ENCODE data around the gene SUPT3H. TPM values are rescaled to one million over a fixed set of nuclear protein-coding genes. Genes with fewer than 3 reads are reported as not detected.
"Not testable (repeated sequence)": the region's sequence is repeated elsewhere in the genome, so short reads cannot be mapped to it uniquely, and the experiment has no call there.

Gene SUPT3H
- total RNA-seq, 4 donors from 2014 or later, result 0.80 to 12.7 (median 3.0) TPM

GRCh38 chr6:45044510-45045252, 333.1 kb downstream of the SUPT3H start:
- in situ Hi-C loops (cut with MboI; ENCODE audit: low pct_ligation_motif_present in 1 of 4, low pct_unique_long_range_greater_than_20kb in 1 of 4, low sequenced_read_pairs in 3 of 4) (no loop called here), intact Hi-C loops (cut with DNase I; ENCODE audit: low total_unique reads) (no loop called here)
- no peaks in the 10 kb centered on the region for H3K36me3 ChIP-seq
- H3K27ac ChIP-seq, result no peak overlapping the region
- H3K27me3 ChIP-seq, result no peaks in the 10 kb centered on the region
- H3K4me1 ChIP-seq, result no peaks in the 10 kb centered on the region
- H3K9me3 ChIP-seq, result no peaks in the 10 kb centered on the region
- 84 to 89% methylated on average over 2 of the region's 2 CpGs for WGBS, 2 donors (ENCODE audit: low coverage in 1 of 2)
- no peak for DNase-seq
- TF ChIP-seq CTCF (IDR thresholded peaks at IDR 0.05) (no peak), EP300 (IDR thresholded peaks at IDR 0.05; ENCODE audit: low read depth) (no peak), POLR2AphosphoS5 (IDR thresholded peaks at IDR 0.05) (no peak), POLR2A (IDR thresholded peaks at IDR 0.05) (no peak)
- H3K4me3 ChIP-seq, result no peak overlapping the region

GRCh38 chr6:45044086-45044485, 333.6 kb downstream of the SUPT3H start:
- Histone ChIP-seq H3K4me3 (no peak overlapping the region), H3K4me1 (no peaks in the 10 kb centered on the region), H3K9me3 (no peaks in the 10 kb centered on the region), H3K27me3 (no peaks in the 10 kb centered on the region), H3K27ac (no peak overlapping the region), H3K36me3 (no peaks in the 10 kb centered on the region)
- intact Hi-C loops (cut with DNase I; ENCODE audit: low total_unique reads), result no loop called here
- 59 to 71% methylated on average over 2 of the region's 2 CpGs for WGBS, 2 donors (ENCODE audit: low coverage in 1 of 2)
- in situ Hi-C loops (cut with MboI; ENCODE audit: low pct_ligation_motif_present in 1 of 4, low pct_unique_long_range_greater_than_20kb in 1 of 4, low sequenced_read_pairs in 3 of 4), result no loop called here
- no peak for DNase-seq
- TF ChIP-seq EP300 (IDR thresholded peaks at IDR 0.05; ENCODE audit: low read depth), result no peak

- H3K4me1 ChIP-seq; H3K9me3 ChIP-seq; intact Hi-C loops (cut with DNase I; ENCODE audit: low total_unique reads); DNase-seq; H3K36me3 ChIP-seq; H3K27me3 ChIP-seq; H3K4me3 ChIP-seq; in situ Hi-C loops (cut with MboI; ENCODE audit: low pct_ligation_motif_present in 1 of 4, low pct_unique_long_range_greater_than_20kb in 1 of 4, low sequenced_read_pairs in 3 of 4); H3K27ac ChIP-seq: not testable (repeated sequence)
- WGBS, 2 donors (ENCODE audit: low coverage in 1 of 2), result 75 to 91% methylated on average over 2 of the region's 2 CpGs
Measured at GRCh38 chr6:45042673-45043072, 335.1 kb downstream of the SUPT3H start.

- no peak overlapping the region for H3K4me3 ChIP-seq
- WGBS, 2 donors (ENCODE audit: low coverage in 1 of 2), result 69 to 73% methylated on average over 1 of the region's 1 CpG
- in situ Hi-C loops (cut with MboI; ENCODE audit: low pct_ligation_motif_present in 1 of 4, low pct_unique_long_range_greater_than_20kb in 1 of 4, low sequenced_read_pairs in 3 of 4), result no loop called here
- intact Hi-C loops (cut with DNase I; ENCODE audit: low total_unique reads), result no loop called here
- H3K4me1 ChIP-seq, result no peaks in the 10 kb centered on the region
- no peaks in the 10 kb centered on the region for H3K27me3 ChIP-seq
- TF ChIP-seq POLR2AphosphoS5 (IDR thresholded peaks at IDR 0.05) (no peak), POLR2A (IDR thresholded peaks at IDR 0.05) (no peak), EP300 (IDR thresholded peaks at IDR 0.05; ENCODE audit: low read depth) (no peak), CTCF (IDR thresholded peaks at IDR 0.05) (no peak)
- DNase-seq, result no peak
- no peaks in the 10 kb centered on the region for H3K9me3 ChIP-seq
- H3K27ac ChIP-seq, result no peak overlapping the region
- H3K36me3 ChIP-seq, result no peaks in the 10 kb centered on the region
Measured at GRCh38 chr6:45038226-45038625, 339.5 kb downstream of the SUPT3H start.

GRCh38 chr6:45036103-45036502, 341.6 kb downstream of the SUPT3H start:
- in situ Hi-C loops (cut with MboI; ENCODE audit: low pct_ligation_motif_present in 1 of 4, low pct_unique_long_range_greater_than_20kb in 1 of 4, low sequenced_read_pairs in 3 of 4), result no loop called here

More at GRCh38 chr6:45036103-45036502, 341.6 kb downstream of the SUPT3H start:
- no peaks in the 10 kb centered on the region for H3K9me3 ChIP-seq
- intact Hi-C loops (cut with DNase I; ENCODE audit: low total_unique reads), result no loop called here
- no peak overlapping the region for H3K27ac ChIP-seq
- no peak for DNase-seq
- no peaks in the 10 kb centered on the region for H3K36me3 ChIP-seq
- WGBS, 2 donors (ENCODE audit: low coverage in 1 of 2), result 89 to 97% methylated on average over 3 of the region's 3 CpGs
- H3K4me1 ChIP-seq, result no peaks in the 10 kb centered on the region
- TF ChIP-seq EP300 (IDR thresholded peaks at IDR 0.05; ENCODE audit: low read depth), result no peak
- TF ChIP-seq POLR2A (IDR thresholded peaks at IDR 0.05), result no peak
- TF ChIP-seq POLR2AphosphoS5 (IDR thresholded peaks at IDR 0.05), result no peak
- TF ChIP-seq CTCF (IDR thresholded peaks at IDR 0.05), result no peak
- no peaks in the 10 kb centered on the region for H3K27me3 ChIP-seq
- no peak overlapping the region for H3K4me3 ChIP-seq

All from transverse colon (tissue), 4 donors.